K562 (cell line): ENCODE measurements around the gene CNFN. TPM values are rescaled to one million over a fixed set of nuclear protein-coding genes. Genes with fewer than 3 reads are reported as not detected.

Source experiments
- COPS2 ChIP-seq: fragments of 450-650 bp; conservative IDR thresholded peaks from 2 replicates; pipeline ENCODE4 v1.6.1; 2016; ENCODE audit warnings: mild to moderate bottlenecking, moderate library complexity
- DMBX1 ChIP-seq: fragments of 250-450 bp; sonication (Bioruptor Pico); IDR thresholded peaks from 2 replicates; pipeline ENCODE4 v1.8.0; 2022; ENCODE audit warnings: inconsistent platforms, mild to moderate bottlenecking, moderate library complexity, borderline replicate concordance
- FIP1L1 ChIP-seq: fragments of 200-400 bp; formaldehyde crosslinking; IDR thresholded peaks from 2 replicates; pipeline ENCODE4 v1.6.1; 2018; ENCODE audit warnings: mild to moderate bottlenecking, low read depth, low read length; ENCODE audit not compliant: poor library complexity, severe bottlenecking
- FOXM1 ChIP-seq, 2 experiments: fragments of 450-650 bp in 1 of 2; sonication (generic) in 1 of 2; formaldehyde crosslinking in 1 of 2; IDR thresholded peaks; 2 replicates each; pipeline versions ENCODE4 v1.6.1 to v1.9.0; 2017 to 2022; ENCODE audit warnings: low read depth in 2 of 2, mild to moderate bottlenecking in 2 of 2, missing genetic modification reagents in 1 of 2, moderate library complexity in 1 of 2
- ILF3 ChIP-seq: fragments of 450-650 bp; IDR thresholded peaks from 2 replicates; pipeline ENCODE4 v1.6.1; 2018; ENCODE audit warnings: antibody characterized with exemption, mild to moderate bottlenecking, moderate library complexity, borderline replicate concordance
- MAZ ChIP-seq, 2 experiments: fragments of 450-650 bp in 1 of 2; sonication (generic) in 1 of 2; formaldehyde crosslinking; IDR thresholded peaks in 1 of 2; conservative IDR thresholded peaks in 1 of 2; 2 replicates each; pipeline versions ENCODE4 v1.4.0 to v1.5.0; 2020; ENCODE audit warnings: mild to moderate bottlenecking in 1 of 2, missing genetic modification reagents in 1 of 2
- SIX5 ChIP-seq, 2 experiments: IDR thresholded peaks; 2 replicates each; pipeline ENCODE4 v1.6.1; 2011; ENCODE audit warnings: low read length in 2 of 2, borderline replicate concordance in 1 of 2, low read depth in 1 of 2, mild to moderate bottlenecking in 1 of 2, moderate library complexity in 1 of 2; ENCODE audit not compliant: insufficient read depth in 1 of 2
- SNIP1 ChIP-seq: fragments of 450-650 bp; IDR thresholded peaks from 2 replicates; pipeline ENCODE4 v1.7.1; 2017; ENCODE audit warnings: low read depth, mild to moderate bottlenecking
- polyA plus RNA-seq, 8 experiments: library from polyadenylated mRNA; depleted of rRNA in 4 of 8; stranded (reverse) in 5 of 8; unstranded in 3 of 8; fragments of >200 nt; fragmentation: Nextera tagmentation in 2 of 8; fragmentation: Illumina TruSeq in 1 of 8; extraction: Ambion mirVana in 2 of 8; extraction: Trizol in 1 of 8; gene quantifications; 2 replicates each; pipeline versions ENCODE4 v1.2.1 to v1.2.3, GENCODE V29; 2011 to 2014; ENCODE audit warnings: inconsistent platforms in 1 of 8, missing spikeins in 1 of 8
- total RNA-seq, 7 experiments: library from RNA; depleted of rRNA in 6 of 7; stranded (reverse); fragments of >200 nt in 6 of 7; fragmentation: Illumina TruSeq in 2 of 7; extraction: Trizol in 2 of 7; gene quantifications; 2 replicates each; pipeline versions ENCODE4 v1.2.1 to v1.2.3, GENCODE V29; 2011 to 2021; ENCODE audit warnings: low replicate concordance in 1 of 7
- TF ChIP-seq, protein P1 (sequence below): fragments of 250-450 bp; sonication (Bioruptor Pico); IDR thresholded peaks from 2 replicates; pipeline ENCODE4 v1.4.0; 2020; ENCODE audit warnings: mild to moderate bottlenecking, moderate library complexity
- TF ChIP-seq, protein P2 (sequence below): fragments of 150-350 bp; conservative IDR thresholded peaks from 2 replicates; pipeline ENCODE4 v1.6.1; 2014; ENCODE audit warnings: low read length

CNFN gene
- total and polyA plus RNA-seq, 9 of the 15 experiments (the other 6 are each of a cell fraction or from before 2014, with no cell fraction given), result 0.18 to 0.52 (median 0.27) TPM; not detected in 5

DNA sequence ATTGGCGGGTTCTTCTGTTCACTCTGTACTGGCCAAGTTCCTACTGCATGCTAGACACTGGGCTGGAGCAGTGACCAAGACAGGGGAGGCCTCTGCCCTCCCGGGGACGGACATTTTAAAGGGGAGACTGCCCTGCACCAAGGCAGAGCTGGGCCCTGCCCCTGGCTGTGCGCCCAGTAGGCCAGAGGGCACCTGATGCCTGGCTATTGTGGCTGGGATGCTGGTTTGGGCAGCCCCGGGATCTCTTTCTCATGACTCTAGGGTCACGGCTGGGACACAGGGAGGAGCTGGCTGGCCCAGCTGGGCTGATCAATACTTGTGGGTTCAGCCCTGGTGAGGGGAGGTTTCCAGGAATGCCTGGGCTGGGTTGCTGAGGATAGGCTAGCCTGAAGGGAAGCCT, 19.4 kb upstream of the CNFN start (continued):
- no peak for TF ChIP-seq FOXM1 (IDR thresholded peaks at IDR 0.05; ENCODE audit: low read depth)
- TF ChIP-seq FOXM1 (CRISPR knock-in tag; IDR thresholded peaks at IDR 0.05; ENCODE audit: low read depth), result no peak
- no peak for TF ChIP-seq SNIP1
- TF ChIP-seq ILF3, result no peak
- no peak for TF ChIP-seq COPS2
- TF ChIP-seq MAZ (CRISPR knock-in tag; conservative IDR thresholded peaks at IDR 0.05 in 1 of 2, IDR thresholded peaks at IDR 0.05 in 1 of 2), result no peak
- no peak for TF ChIP-seq FIP1L1
- no peak for TF ChIP-seq DMBX1 (CRISPR knock-in tag)
- TF ChIP-seq, protein P1, sequence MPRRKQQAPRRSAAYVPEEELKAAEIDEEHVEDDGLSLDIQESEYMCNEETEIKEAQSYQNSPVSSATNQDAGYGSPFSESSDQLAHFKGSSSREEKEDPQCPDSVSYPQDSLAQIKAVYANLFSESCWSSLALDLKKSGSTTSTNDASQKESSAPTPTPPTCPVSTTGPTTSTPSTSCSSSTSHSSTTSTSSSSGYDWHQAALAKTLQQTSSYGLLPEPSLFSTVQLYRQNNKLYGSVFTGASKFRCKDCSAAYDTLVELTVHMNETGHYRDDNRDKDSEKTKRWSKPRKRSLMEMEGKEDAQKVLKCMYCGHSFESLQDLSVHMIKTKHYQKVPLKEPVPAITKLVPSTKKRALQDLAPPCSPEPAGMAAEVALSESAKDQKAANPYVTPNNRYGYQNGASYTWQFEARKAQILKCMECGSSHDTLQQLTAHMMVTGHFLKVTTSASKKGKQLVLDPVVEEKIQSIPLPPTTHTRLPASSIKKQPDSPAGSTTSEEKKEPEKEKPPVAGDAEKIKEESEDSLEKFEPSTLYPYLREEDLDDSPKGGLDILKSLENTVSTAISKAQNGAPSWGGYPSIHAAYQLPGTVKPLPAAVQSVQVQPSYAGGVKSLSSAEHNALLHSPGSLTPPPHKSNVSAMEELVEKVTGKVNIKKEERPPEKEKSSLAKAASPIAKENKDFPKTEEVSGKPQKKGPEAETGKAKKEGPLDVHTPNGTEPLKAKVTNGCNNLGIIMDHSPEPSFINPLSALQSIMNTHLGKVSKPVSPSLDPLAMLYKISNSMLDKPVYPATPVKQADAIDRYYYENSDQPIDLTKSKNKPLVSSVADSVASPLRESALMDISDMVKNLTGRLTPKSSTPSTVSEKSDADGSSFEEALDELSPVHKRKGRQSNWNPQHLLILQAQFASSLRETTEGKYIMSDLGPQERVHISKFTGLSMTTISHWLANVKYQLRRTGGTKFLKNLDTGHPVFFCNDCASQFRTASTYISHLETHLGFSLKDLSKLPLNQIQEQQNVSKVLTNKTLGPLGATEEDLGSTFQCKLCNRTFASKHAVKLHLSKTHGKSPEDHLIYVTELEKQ, result no peak
- TF ChIP-seq SIX5 (IDR thresholded peaks at IDR 0.05; ENCODE audit: borderline replicate concordance in 1 of 2, insufficient read depth in 1 of 2, low read depth in 1 of 2, low read length in 2 of 2), result no peak
- TF ChIP-seq, protein P2, sequence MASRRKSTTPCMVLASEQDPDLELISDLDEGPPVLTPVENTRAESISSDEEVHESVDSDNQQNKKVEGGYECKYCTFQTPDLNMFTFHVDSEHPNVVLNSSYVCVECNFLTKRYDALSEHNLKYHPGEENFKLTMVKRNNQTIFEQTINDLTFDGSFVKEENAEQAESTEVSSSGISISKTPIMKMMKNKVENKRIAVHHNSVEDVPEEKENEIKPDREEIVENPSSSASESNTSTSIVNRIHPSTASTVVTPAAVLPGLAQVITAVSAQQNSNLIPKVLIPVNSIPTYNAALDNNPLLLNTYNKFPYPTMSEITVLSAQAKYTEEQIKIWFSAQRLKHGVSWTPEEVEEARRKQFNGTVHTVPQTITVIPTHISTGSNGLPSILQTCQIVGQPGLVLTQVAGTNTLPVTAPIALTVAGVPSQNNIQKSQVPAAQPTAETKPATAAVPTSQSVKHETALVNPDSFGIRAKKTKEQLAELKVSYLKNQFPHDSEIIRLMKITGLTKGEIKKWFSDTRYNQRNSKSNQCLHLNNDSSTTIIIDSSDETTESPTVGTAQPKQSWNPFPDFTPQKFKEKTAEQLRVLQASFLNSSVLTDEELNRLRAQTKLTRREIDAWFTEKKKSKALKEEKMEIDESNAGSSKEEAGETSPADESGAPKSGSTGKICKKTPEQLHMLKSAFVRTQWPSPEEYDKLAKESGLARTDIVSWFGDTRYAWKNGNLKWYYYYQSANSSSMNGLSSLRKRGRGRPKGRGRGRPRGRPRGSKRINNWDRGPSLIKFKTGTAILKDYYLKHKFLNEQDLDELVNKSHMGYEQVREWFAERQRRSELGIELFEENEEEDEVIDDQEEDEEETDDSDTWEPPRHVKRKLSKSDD, result no peak
